IMR-90 (cell line): ENCODE results near the gene MPC1.
"Not testable (repeated sequence)": the region's sequence is repeated elsewhere in the genome, so short reads cannot be mapped to it uniquely, and the experiment has no call there.

Experiments
- BHLHE40 ChIP-seq: fragments of 150-350 bp; IDR thresholded peaks from 2 replicates; pipeline ENCODE4 v1.6.1; 2016; ENCODE audit warnings: mild to moderate bottlenecking, low read depth, low read length
- FOS ChIP-seq: fragments of 150-350 bp; IDR thresholded peaks from 2 replicates; pipeline ENCODE4 v1.6.1; 2016; ENCODE audit warnings: low read depth, low read length
- POLR2A ChIP-seq: IDR thresholded peaks from 2 replicates; pipeline ENCODE4 v1.6.1; 2012; ENCODE audit warnings: mild to moderate bottlenecking, low read depth, low read length

DNA sequence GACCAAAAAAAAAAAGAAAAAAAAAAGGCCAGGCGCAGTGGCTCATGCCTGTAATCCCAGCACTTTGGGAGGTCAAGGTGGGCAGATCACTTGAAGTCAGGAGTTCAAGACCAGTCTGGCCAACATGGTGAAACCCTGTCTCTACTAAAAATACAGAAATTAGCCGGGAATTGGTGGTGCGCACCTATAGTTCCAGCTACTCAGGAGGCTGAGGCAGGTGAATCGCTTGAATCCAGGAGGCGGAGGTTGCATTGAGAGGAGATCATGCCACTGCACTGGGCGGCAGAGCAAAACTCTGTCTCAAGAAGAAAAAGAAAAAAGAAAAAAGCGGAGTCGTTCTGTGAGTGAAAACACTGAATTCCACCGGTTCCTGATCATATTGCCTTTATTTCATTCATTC, 4.4 kb upstream of the MPC1 start:
- TF ChIP-seq POLR2A, FOS, BHLHE40: not testable (repeated sequence)
